ENCODE measurements around the gene PRUNE2. TPM values are rescaled to one million over a fixed set of nuclear protein-coding genes. Genes with fewer than 3 reads are reported as not detected.
A peak's percentile ranks its signal among the peaks of the same experiment; 100 is the strongest.

The PRUNE2 gene
- total and polyA plus RNA-seq, 2 of the 8 experiments (the other 6 are each of a cell fraction or from before 2014, with no cell fraction given) = 5.5 to 13.3 TPM

GRCh38 chr9:76803762-76804161 is 102.2 kb downstream of the PRUNE2 start:
- H2BK120ac ChIP-seq (replicated peaks; ENCODE audit: low read depth, low read length) = no peak overlapping the region
- H2BK12ac ChIP-seq (ENCODE audit: low read depth, low read length) = peak overlapping the region; percentile 63
- no peak overlapping the region for H3K56ac ChIP-seq (replicated peaks; ENCODE audit: insufficient read length, low read depth, low read length)
- 86% methylated on average over 7 of the region's 7 CpGs; no CpG with 5 or more reads in 1 of the 2 experiments for WGBS, 2 experiments (ENCODE audit: extremely low coverage in 1 of 2, insufficient coverage in 1 of 2, insufficient read length in 1 of 2, insufficient replicate concordance in 2 of 2, low coverage in 1 of 2, low lambda C conversion rate in 2 of 2, missing lambda C conversion rate in 1 of 2)
- no peaks in the 10 kb centered on the region for H3K79me1 ChIP-seq (ENCODE audit: low read depth, low read length)
- DNase-seq (ENCODE audit: low read depth in 1 of 2, low spot score in 2 of 2) (no peak), FAIRE-seq (no peak)
- H3K36me3 ChIP-seq (ENCODE audit: control insufficient read depth in 2 of 4, insufficient read depth in 4 of 4, low read length in 3 of 4) = no peaks in the 10 kb centered on the region
- H4K5ac ChIP-seq (ENCODE audit: insufficient read length, low read depth, low read length) = no peak overlapping the region
- no peak overlapping the region for H3K4me3 ChIP-seq (ENCODE audit: extremely low read depth in 1 of 4, insufficient read depth in 2 of 4, low read depth in 3 of 4, low read length in 4 of 4)
- H4K20me1 ChIP-seq (replicated peaks in 1 of 2; ENCODE audit: control insufficient read depth in 1 of 2, insufficient read depth in 2 of 2, low read length in 2 of 2) = no peaks in the 10 kb centered on the region
- no peak overlapping the region for H3K14ac ChIP-seq (ENCODE audit: insufficient read length)
- no peaks in the 10 kb centered on the region for H3K27me3 ChIP-seq (replicated peaks in 1 of 4; ENCODE audit: control insufficient read depth in 3 of 4, extremely low read depth in 1 of 4, insufficient read depth in 3 of 4, low read length in 3 of 4)
- no peak for TF ChIP-seq SRF (IDR thresholded peaks at IDR 0.05; ENCODE audit: low read depth, low read length)
- no peak for TF ChIP-seq TAF7 (optimal IDR thresholded peaks at IDR 0.05; ENCODE audit: borderline replicate concordance, low read depth, low read length)
- no peak for TF ChIP-seq POLR2A (IDR thresholded peaks at IDR 0.05; ENCODE audit: control extremely low read depth in 1 of 2, low read depth in 2 of 2, low read length in 2 of 2)
- TF ChIP-seq RNF2 (IDR thresholded peaks at IDR 0.05; ENCODE audit: borderline replicate concordance, low read depth, low read length, missing control alignments, poor library complexity, severe bottlenecking) = no peak
- TF ChIP-seq ZNF274 (IDR thresholded peaks at IDR 0.05; ENCODE audit: borderline replicate concordance, extremely low read depth, low read length) = no peak
- H3K27ac ChIP-seq (ENCODE audit: low read depth, low read length) = no peak overlapping the region
- H3K4me2 ChIP-seq (ENCODE audit: insufficient read depth in 1 of 2, low read depth in 2 of 2, low read length in 2 of 2) = 0 out of 4 replicates have a peak overlapping the region, but pooled peaks of 1 of the 2 experiments have one; percentile 23
- no peak overlapping the region; the same call in 1 of the 2 replicates for H2BK20ac ChIP-seq (ENCODE audit: low read length)
- H3K23ac ChIP-seq (ENCODE audit: insufficient read length) = no peak overlapping the region
- H3K79me2 ChIP-seq (ENCODE audit: control insufficient read depth in 1 of 2, insufficient read depth in 2 of 2, low read length in 2 of 2) = no peaks in the 10 kb centered on the region
- H3K4me1 ChIP-seq (replicated peaks in 1 of 4; ENCODE audit: control insufficient read depth in 3 of 4, insufficient read depth in 4 of 4, low read length in 3 of 4) = peaks cover 0 to 5% (median 2%) of the 10 kb centered on the region in 4 experiments; a peak in 4 of 7 replicates
- H3K4ac ChIP-seq (replicated peaks; ENCODE audit: insufficient read length, low read depth, low read length) = no peak overlapping the region
- H2BK5ac ChIP-seq (ENCODE audit: low read depth, low read length) = no peak overlapping the region
- no peaks in the 10 kb centered on the region for H3K9me3 ChIP-seq (ENCODE audit: insufficient read depth in 2 of 2, low read depth in 1 of 2, low read length in 1 of 2)
- no peak overlapping the region for H4K8ac ChIP-seq (ENCODE audit: extremely low read depth, insufficient read depth, low read length)
- H3K9ac ChIP-seq (replicated peaks in 1 of 4; ENCODE audit: extremely low read depth in 1 of 4, low read depth in 3 of 4, low read length in 3 of 4) = no peak overlapping the region
- H4K91ac ChIP-seq (replicated peaks; ENCODE audit: insufficient read length, low read length) = no peak overlapping the region
- H3K18ac ChIP-seq (ENCODE audit: extremely low read depth, low read length) = no peak overlapping the region
- H2AK5ac ChIP-seq (ENCODE audit: low read depth, low read length) = no peak overlapping the region; the same call in 1 of the 2 replicates
- H2AFZ ChIP-seq (ENCODE audit: low read length) = no peak overlapping the region
- no peaks in the 10 kb centered on the region for H3K23me2 ChIP-seq (ENCODE audit: low read depth, low read length)
- no peak overlapping the region for H2BK15ac ChIP-seq (ENCODE audit: low read length)
- CTCF ChIA-PET (ENCODE audit: partially characterized antibody) = interaction anchor here (1.0 kb wide), 1 partner anchor 193 kb away, joined by 4 read pairs; no protein-coding TSS in a partner anchor
- POLR2A ChIA-PET (ENCODE audit: partially characterized antibody) = no interaction called here

All from H1 (cell line).